ENCODE data around the gene TEX2.

TEX2 gene

GRCh38 chr17:64103391-64104364, 159.4 kb downstream of the TEX2 start:
- Mint-ChIP-seq H3K27ac (no peak overlapping the region), H3K4me1 (peaks cover 63% of the 10 kb centered on the region), H3K36me3 (no peaks in the 10 kb centered on the region)

DNA sequence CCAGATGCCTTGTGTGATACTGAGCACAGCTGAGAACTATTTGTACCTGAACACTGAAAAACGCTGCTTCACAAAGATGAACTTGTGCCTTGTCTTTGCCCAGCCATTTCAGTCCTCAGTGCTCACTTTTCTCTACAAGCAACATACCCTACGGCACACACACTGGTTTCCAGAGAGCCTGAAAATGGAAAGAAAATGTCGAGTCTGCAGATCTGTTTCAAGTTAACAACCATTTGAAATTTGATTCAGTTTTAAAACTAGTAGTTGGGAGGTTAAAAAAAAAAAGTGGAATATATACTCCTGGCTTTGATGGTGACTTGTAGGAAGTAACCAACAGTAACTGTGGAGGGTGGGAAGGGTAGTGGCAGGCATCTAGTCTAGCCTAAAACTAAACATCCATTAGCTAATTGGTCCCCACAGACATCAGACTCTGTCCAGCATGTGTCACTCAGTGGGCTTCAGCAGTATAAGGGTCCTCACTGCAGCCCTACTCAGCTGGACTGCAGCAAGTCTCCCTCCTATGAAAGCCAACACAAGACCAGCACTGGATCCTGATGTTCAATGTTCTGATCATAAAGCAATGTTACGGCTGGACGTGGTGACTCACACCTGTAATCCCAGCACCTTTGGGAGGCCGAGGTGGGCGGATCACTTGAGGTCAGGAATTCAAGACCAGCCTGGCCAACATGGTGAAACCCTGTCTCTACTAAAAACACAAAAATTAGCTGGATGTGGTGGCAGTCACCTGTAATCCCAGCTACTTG, 160.3 kb downstream of the TEX2 start:
- peak overlapping the region; percentile 63 for H3K27ac Mint-ChIP-seq
- no peaks in the 10 kb centered on the region for H3K36me3 Mint-ChIP-seq
- H3K27me3 Mint-ChIP-seq, result no peaks in the 10 kb centered on the region
- H3K4me1 Mint-ChIP-seq, result peaks cover 65% of the 10 kb centered on the region
- H3K4me3 Mint-ChIP-seq, result no peak overlapping the region
- no peaks in the 10 kb centered on the region for H3K9me3 Mint-ChIP-seq

More at GRCh38 chr17:64103391-64104364, 159.4 kb downstream of the TEX2 start:
- Mint-ChIP-seq H3K27me3 (no peaks in the 10 kb centered on the region), H3K9me3 (no peaks in the 10 kb centered on the region), H3K4me3 (no peak overlapping the region)

DNA sequence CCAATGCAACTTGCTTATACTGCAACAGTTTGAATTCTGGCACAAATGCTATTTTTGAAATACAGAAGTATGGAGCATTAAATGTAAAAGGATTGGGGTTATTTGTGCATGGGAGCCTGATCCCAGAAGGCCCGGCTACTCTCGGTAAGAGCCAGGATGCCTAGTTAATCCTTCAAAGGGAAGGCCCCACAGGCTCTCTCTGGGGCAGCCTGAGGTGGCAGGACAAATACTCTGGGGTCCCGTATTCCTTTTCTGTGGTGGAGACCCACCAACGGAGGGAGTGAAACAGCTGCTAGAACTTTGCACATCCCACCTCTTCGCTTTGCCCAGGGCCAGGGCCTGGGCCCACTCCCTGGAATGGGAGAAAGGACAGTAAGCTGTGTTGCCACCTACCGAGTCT, 163.5 kb downstream of the TEX2 start:
- no peaks in the 10 kb centered on the region for H3K9me3 Mint-ChIP-seq
- no peaks in the 10 kb centered on the region for H3K27me3 Mint-ChIP-seq
- H3K4me3 Mint-ChIP-seq, result no peak overlapping the region
- H3K36me3 Mint-ChIP-seq, result peaks cover 8% of the 10 kb centered on the region
- H3K4me1 Mint-ChIP-seq, result peaks cover 61% of the 10 kb centered on the region
- no peak overlapping the region for H3K27ac Mint-ChIP-seq
